Stimulated activated CD8-positive, alpha-beta memory T cell treated with anti-CD3 and anti-CD28 coated beads, Interleukin-4, amount 100 ng/mL, for 24 hours (primary cell): ENCODE measurements around the gene ZNF718.
A peak's percentile ranks its signal among the peaks of the same experiment; 100 is the strongest.
"Not testable (repeated sequence)": the region's sequence is repeated elsewhere in the genome, so short reads cannot be mapped to it uniquely, and the experiment has no call there.

ENCODE experiments used
- DNase-seq: peaks from one replicate; pipeline ENCODE4 v3.0.0-alpha.2; 2020; ENCODE audit warnings: low read depth

ZNF718 gene

GRCh38 chr4:124275-125081 lies at the start of gene ZNF718:
ZNF718 (plus strand) TSS chr4:124501; CDS start chr4:124671, 170 bp downstream.
- peak; percentile 85 for DNase-seq

- DNase-seq = no peak
Measured at GRCh38 chr4:85951-86350, 38.4 kb upstream of the ZNF718 start.

GRCh38 chr4:86559-87324 lies 37.6 kb upstream of the ZNF718 start:
- not testable (repeated sequence) for DNase-seq

- no peak for DNase-seq
Measured at GRCh38 chr4:98386-98785, 25.9 kb upstream of the ZNF718 start.

- no peak for DNase-seq
Measured at GRCh38 chr4:99863-100262, 24.4 kb upstream of the ZNF718 start.

GRCh38 chr4:107083-107443 lies 17.2 kb upstream of the ZNF718 start:
- no peak for DNase-seq

GRCh38 chr4:107444-108429 lies 16.6 kb upstream of the ZNF718 start:
- no peak for DNase-seq

- DNase-seq = no peak
Measured at GRCh38 chr4:112771-113170, 11.5 kb upstream of the ZNF718 start.

GRCh38 chr4:113732-114131 lies 10.6 kb upstream of the ZNF718 start:
- no peak for DNase-seq

- no peak for DNase-seq
Measured at GRCh38 chr4:114149-114548, 10.2 kb upstream of the ZNF718 start.

GRCh38 chr4:116499-116898 lies 7.8 kb upstream of the ZNF718 start:
- no peak for DNase-seq

- DNase-seq = no peak
Measured at GRCh38 chr4:120616-121015, 3.7 kb upstream of the ZNF718 start.

- DNase-seq = peak; percentile 22
Measured at GRCh38 chr4:121408-122084, 2.8 kb upstream of the ZNF718 start.

GRCh38 chr4:123922-124274 lies 403 bp upstream of the ZNF718 start:
- not testable (repeated sequence) for DNase-seq

- no peak for DNase-seq
Measured at GRCh38 chr4:125091-125771, 930 bp downstream of the ZNF718 start.

- DNase-seq = no peak
Measured at GRCh38 chr4:125833-126232, 1.5 kb downstream of the ZNF718 start.

- DNase-seq = no peak
Measured at GRCh38 chr4:132483-132882, 8.2 kb downstream of the ZNF718 start.

- no peak for DNase-seq
Measured at GRCh38 chr4:138935-139334, 14.6 kb downstream of the ZNF718 start.

GRCh38 chr4:139691-140090 lies 15.4 kb downstream of the ZNF718 start:
- DNase-seq = no peak

GRCh38 chr4:146621-147020 lies 22.3 kb downstream of the ZNF718 start:
- no peak for DNase-seq

- no peak for DNase-seq
Measured at GRCh38 chr4:147233-147632, 22.9 kb downstream of the ZNF718 start.
